ENCODE measurements around the gene RFTN2. TPM values are rescaled to one million over a fixed set of nuclear protein-coding genes. Genes with fewer than 3 reads are reported as not detected.

RFTN2 gene
- total and polyA plus RNA-seq, 9 of the 15 experiments (the other 6 are each of a cell fraction or from before 2014, with no cell fraction given): 0.01 to 0.11 (median 0.04) TPM; not detected in 6

DNA sequence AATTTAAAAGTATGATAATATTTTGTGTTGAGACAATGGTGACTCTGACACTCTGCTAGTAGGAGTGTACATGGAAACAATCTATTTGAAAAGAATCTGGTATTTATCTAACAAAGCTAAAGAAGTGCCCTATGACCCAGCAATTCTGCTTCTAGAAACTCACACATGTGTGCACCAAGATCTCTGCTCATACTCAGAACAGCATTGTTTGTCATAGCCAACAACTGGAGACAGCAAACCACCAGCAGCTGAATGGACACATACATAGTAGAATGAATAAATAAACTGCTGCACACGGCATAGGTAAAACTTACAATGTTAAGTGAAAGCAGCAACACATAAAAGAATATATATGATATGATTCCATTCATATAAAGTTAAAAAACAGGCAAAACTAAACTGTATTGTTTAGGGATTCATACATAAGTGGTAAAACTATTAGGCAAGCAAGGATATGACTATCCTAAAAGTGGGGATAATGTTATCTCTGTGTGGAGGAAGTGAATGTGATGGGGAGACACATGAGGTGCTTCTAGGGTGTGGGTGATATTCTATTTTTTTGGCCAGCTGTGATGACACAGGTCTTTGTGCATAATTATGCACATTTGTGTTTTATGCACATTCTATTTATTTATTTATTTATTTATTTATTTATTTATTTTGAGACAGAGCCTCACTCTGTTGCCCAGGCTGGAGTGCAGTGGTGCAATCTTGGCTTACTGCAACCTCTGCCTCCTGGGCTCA lies 71.1 kb downstream of the RFTN2 start (continued):
- TF ChIP-seq SIN3A (IDR thresholded peaks at IDR 0.05; ENCODE audit: borderline replicate concordance in 2 of 2, control insufficient read depth in 1 of 2, low read depth in 2 of 2, low read length in 2 of 2) (no peak), CHD1 (IDR thresholded peaks at IDR 0.05; ENCODE audit: low read length) (no peak), FIP1L1 (IDR thresholded peaks at IDR 0.05; ENCODE audit: low read depth, low read length, poor library complexity, severe bottlenecking) (no peak), HNRNPH1 (optimal IDR thresholded peaks at IDR 0.05; ENCODE audit: low read depth, low read length) (no peak)
- TF ChIP-seq, protein P1, sequence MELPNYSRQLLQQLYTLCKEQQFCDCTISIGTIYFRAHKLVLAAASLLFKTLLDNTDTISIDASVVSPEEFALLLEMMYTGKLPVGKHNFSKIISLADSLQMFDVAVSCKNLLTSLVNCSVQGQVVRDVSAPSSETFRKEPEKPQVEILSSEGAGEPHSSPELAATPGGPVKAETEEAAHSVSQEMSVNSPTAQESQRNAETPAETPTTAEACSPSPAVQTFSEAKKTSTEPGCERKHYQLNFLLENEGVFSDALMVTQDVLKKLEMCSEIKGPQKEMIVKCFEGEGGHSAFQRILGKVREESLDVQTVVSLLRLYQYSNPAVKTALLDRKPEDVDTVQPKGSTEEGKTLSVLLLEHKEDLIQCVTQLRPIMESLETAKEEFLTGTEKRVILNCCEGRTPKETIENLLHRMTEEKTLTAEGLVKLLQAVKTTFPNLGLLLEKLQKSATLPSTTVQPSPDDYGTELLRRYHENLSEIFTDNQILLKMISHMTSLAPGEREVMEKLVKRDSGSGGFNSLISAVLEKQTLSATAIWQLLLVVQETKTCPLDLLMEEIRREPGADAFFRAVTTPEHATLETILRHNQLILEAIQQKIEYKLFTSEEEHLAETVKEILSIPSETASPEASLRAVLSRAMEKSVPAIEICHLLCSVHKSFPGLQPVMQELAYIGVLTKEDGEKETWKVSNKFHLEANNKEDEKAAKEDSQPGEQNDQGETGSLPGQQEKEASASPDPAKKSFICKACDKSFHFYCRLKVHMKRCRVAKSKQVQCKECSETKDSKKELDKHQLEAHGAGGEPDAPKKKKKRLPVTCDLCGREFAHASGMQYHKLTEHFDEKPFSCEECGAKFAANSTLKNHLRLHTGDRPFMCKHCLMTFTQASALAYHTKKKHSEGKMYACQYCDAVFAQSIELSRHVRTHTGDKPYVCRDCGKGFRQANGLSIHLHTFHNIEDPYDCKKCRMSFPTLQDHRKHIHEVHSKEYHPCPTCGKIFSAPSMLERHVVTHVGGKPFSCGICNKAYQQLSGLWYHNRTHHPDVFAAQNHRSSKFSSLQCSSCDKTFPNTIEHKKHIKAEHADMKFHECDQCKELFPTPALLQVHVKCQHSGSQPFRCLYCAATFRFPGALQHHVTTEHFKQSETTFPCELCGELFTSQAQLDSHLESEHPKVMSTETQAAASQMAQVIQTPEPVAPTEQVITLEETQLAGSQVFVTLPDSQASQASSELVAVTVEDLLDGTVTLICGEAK (IDR thresholded peaks at IDR 0.05): no peak
- TF ChIP-seq, protein P1 (CRISPR knock-in tag; IDR thresholded peaks at IDR 0.05): no peak
- TF ChIP-seq, protein P2, sequence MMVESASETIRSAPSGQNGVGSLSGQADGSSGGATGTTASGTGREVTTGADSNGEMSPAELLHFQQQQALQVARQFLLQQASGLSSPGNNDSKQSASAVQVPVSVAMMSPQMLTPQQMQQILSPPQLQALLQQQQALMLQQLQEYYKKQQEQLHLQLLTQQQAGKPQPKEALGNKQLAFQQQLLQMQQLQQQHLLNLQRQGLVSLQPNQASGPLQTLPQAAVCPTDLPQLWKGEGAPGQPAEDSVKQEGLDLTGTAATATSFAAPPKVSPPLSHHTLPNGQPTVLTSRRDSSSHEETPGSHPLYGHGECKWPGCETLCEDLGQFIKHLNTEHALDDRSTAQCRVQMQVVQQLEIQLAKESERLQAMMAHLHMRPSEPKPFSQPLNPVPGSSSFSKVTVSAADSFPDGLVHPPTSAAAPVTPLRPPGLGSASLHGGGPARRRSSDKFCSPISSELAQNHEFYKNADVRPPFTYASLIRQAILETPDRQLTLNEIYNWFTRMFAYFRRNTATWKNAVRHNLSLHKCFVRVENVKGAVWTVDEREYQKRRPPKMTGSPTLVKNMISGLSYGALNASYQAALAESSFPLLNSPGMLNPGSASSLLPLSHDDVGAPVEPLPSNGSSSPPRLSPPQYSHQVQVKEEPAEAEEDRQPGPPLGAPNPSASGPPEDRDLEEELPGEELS (CRISPR knock-in tag; IDR thresholded peaks at IDR 0.05; ENCODE audit: borderline replicate concordance): no peak

All from K562 (cell line).